Limb (tissue), 2 donors: ENCODE data around the gene SENP5.
"Not testable (repeated sequence)": the region's sequence is repeated elsewhere in the genome, so short reads cannot be mapped to it uniquely, and the experiment has no call there.

Source experiments
- DNase-seq, 2 donors: peaks; one replicate each; pipeline ENCODE4 v3.0.0-alpha.2; 2016; ENCODE audit errors: extremely low spot score in 2 of 2

The SENP5 gene

DNA sequence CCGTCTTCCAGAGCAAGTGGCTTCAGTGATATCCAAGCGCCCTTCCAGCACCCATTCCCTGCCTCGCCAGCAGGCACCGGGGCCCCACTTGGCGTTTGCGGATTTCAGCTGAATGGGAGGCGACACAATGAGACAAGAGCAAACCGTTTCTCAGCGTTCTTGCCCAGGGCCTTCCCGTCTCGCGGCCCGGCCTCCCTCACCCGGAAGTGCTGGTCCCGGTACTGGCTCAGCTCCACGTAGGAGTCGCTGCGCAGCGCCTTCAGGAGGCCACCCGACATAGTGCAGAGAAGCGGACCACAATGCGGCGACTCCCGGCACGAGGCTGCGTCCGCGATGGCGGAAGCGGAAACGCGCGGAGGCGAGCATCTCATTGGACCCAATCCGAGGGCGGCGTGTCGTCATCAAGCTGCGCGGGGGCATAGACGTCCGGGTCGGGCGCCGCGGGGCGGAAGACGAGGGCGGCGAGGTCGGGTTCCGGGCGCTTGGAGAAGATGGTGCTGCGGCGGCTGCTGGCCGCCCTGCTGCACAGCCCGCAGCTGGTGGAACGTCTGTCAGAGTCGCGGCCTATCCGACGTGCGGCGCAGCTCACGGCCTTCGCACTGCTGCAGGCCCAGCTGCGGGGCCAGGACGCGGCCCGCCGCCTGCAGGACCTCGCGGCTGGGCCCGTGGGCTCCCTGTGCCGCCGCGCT is 74.7 kb downstream of the SENP5 start, which contains the start of gene NCBP2:
TSS of gene NCBP2 (minus strand) at position 303 of the 689 bp plus-strand sequence. CDS start at position 278, 25 bp downstream.
- peak; percentile 94 to 99 for DNase-seq

DNA sequence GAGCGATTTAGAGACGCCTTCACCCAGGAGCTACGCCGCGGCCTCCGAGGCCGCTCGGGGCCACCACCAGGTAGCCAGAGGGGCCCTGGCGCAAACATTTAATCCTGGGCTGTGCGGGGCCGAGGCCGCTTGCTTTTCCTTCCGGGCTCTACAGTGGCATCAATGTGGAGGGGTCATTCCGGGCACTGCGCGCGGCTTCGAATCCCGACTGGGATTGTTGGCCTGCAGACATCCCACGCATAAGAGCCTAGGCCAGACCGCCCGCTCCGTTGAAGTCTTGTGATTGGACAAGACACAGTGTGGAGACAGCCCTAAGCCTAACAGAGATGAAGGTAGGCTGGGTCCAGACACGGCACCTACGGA is 75.2 kb downstream of the SENP5 start:
- no peak for DNase-seq

DNA sequence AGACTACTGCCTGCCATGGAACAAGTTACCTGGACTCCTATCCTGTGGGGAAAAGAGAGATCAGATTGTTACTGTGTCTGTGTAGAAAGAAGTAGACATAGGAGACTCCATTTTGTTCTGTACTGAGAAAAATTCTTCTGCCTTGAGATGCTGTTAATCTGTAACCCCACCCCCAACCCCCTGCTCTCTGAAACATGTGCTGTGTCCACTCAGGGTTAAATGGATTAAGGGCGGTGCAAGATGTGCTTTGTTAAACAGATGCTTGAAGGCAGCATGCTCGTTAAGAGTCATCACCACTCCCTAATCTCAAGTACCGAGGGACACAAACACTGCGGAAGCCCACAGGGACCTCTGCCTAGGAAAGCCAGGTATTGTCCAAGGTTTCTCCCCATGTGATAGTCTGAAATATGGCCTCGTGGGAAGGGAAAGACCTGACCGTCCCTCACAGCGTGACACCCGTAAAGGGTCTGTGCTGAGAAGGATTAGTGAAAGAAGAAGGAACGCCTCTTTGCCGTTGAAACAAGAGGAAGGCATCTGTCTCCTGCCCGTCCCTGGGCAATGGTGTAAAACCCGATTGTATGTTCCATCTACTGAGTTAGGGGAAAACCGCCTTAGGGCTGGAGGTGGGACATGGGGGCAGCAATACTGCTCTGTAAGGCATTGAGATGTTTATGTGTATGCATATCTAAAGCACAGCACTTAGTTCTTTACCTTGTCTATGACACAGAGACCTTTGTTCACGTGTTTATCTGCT is 76.5 kb downstream of the SENP5 start:
- not testable (repeated sequence) for DNase-seq

DNA sequence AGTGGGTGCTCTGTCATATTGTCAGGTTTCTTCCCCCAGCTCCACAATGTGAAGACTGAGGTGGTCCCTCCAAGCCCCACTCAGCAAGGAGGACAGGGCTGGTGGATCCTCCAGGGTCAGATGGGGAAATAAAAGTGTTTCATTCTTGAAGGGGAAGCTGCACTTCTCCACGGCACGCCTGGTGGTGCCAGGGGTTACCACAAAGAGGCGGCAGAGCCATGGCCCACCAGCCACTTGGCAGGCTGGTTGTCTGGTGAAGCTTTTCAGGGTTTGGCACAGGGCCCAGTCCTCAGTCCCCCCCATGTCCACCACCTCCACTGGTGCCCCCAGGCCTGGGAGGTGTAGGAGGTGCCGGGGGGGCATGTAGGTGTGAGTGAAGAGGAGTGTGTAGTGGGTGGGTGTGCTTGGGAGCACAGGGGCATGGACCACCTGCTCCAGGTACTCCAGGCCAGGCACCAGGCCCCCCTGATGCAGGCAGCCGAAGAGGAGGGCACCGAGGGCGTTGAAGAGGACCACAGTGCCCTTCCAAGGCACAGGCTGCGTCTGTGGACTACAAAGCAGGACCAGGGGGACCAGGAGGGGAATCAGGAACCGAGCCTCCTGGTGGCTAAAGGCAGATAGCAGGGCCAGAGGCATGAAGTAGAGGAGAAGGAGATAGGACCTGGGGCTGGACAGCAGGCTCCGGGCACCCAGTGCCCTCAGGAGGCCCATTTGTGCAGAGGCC is 79.6 kb downstream of the SENP5 start:
- DNase-seq: no peak

DNA sequence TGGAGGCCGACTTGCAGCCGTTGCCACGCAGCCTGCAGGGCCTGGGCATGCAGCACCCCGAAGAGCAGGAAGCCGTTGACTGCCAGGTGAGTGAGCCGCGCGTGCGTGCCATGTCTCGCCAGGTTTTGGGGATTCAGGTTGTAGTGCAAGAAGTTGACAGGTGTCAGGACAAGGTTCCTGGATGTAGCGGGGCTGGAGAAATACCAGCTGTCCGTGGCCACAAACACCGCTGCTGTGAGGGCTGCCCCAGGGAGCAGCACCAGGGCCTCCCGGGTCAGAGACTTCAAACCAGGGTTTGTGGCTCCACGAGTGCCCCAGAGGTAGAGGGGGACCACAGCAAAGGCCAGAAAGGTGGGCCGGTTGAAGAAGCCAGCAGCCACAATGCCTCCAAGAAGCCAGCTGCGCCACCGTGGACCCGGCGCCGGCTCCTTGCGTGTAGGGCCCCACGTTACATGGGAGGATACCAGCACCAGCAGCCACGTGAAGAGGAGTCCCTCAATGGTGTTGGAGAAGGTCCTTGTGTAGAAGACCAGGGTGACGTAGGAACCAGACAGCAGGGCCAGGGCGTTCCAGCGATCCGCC is 80.2 kb downstream of the SENP5 start:
- no peak for DNase-seq

DNA sequence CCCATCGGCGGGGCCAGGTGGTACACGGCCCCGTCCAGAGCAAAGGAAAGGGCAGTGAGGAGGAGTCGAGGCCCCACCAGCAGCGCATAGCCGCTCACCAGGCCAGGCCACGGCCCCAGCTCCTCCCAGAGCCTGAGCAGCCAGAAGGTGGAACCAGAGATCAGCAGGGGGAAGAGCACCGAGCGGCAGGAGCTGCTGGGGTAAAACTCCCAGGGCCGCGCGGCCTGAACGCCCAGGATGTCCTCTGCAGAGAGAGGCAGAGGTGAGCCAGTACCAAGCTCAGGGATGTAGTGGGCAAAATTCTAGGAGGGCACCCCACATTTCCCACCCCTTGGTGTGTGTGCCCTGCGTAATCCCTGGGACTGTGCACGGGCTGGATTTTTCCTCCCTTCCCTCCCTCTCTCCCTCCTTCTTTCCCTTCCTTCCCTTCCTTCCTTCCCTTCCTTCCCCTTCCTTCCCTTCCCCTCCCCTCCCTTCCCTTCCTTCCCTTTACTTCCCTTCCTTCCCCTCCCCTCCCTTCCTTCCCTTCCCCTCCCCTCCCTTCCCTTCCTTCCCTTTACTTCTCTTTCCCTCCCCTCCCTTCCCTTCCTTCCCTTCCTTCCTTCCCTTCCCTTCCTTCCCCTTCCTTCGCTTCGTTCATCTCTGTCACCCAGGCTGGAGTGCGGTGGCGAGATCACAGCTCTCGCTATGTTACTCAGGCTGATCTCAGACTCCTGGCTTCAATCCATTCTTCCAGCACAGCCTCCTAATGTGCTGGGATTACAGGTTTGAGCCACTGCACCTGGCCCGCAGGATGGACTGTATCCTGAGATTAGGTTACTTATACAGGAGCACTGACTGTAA is 80.9 kb downstream of the SENP5 start:
- DNase-seq: no peak

DNA sequence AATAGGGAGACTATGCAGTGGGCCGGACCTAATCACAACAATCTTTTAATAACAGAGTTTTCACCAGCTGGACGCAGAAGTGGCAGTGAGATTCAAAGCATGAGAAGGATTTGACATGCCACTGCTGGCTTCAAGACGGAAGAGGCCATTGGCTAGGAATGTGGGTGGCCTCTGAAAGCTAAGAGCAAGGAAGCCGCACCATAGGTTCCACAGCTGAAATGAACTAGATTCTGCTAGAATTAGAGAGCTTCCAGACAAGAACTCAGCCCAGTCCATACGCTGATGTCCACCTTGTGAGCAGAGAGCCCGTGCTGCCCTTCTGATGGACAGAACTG is 81.5 kb downstream of the SENP5 start:
- no peak for DNase-seq

DNA sequence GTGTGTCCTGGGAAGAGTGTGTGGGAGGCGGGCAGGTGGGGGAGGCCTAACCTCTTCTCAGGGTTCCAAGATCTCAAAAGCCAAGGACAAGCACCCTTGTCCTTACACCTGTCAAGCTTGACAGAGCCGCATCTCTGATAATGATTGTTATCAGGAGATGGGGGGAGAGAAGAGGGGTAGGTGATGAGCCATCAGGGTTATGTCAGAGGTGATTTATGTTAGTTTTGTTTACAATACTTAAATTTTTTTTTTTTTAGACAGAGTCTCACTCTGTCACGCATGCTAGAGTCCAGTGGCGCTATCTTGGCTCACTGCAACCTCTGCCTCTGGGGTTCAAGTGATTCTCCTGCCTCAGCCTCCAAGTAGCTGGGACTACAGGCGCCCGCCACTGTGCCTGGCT is 82.0 kb downstream of the SENP5 start:
- no peak for DNase-seq

DNA sequence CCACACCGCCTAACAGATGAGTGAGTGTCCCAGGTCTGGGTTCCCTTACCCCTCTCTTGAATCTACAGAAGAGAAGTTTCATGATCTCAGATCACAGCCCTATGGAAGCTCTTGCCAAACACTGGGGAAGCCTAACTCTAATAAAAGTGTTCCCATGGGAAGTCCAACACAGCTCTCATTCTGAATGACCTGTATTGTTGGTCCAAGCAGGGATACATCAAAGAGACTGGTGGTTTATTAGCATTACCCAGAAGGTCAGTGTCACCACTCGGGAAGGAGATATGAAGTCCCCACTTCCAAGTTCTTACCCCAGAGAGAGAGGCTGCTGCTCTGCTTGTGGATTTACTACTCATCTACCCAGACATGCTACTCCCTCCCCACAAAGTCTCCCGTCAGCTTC is 83.7 kb downstream of the SENP5 start:
- DNase-seq: no peak

DNA sequence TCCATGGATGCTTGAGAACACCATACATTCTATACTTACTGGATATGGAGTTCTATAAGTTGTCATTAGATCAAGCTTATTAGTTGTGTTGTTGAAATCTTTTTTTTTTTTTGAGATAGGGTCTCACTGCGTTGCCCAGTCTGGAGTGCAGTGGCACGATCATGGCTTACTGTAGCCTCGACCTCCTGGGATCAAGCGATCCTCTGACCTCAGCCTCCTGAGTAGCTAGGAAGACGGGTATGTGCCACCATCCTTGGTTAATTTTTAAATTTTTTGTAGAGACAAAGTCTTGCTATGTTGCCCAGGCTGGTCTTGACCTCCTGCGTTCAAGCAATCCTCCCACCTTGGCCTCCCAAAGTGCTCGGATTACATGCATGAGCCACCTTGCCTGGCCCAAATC is 87.1 kb downstream of the SENP5 start:
- no peak for DNase-seq

DNA sequence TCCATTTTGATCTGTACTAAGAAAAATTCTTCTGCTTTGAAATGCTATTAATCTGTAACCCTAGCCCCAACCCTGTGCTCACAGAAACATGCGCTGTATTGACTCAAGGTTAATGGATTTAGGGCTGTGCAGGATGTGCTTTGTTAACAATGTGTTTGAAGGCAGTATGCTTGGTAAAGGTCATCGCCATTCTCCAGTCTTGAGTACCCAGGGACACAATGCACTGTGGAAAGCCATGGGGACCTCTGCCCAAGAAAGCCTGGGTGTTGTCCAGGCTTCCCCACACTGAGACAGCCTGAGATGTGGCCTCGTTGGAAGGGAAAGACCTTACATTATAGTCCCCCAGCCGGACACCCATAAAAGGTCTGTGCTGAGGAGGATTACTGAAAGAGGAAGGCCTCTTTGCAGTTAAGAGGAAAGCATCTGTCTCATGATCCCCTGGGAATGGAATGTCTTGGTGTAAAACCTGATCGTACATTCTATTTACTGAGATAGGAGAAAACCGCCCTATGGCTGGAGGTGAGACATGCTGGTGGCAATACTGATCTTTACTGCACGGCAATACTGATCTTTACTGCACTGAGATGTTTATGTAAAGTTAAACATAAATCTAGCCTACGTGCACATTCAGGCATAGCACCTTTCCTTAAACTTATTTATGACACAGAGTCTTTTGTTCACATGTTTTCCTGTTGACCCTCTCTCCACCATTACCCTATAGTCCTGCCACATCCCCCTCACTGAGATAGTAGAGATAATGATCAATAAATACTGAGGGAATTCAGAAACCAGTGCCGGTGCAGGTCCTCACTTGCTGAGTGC is 94.6 kb downstream of the SENP5 start:
- DNase-seq: no peak

DNA sequence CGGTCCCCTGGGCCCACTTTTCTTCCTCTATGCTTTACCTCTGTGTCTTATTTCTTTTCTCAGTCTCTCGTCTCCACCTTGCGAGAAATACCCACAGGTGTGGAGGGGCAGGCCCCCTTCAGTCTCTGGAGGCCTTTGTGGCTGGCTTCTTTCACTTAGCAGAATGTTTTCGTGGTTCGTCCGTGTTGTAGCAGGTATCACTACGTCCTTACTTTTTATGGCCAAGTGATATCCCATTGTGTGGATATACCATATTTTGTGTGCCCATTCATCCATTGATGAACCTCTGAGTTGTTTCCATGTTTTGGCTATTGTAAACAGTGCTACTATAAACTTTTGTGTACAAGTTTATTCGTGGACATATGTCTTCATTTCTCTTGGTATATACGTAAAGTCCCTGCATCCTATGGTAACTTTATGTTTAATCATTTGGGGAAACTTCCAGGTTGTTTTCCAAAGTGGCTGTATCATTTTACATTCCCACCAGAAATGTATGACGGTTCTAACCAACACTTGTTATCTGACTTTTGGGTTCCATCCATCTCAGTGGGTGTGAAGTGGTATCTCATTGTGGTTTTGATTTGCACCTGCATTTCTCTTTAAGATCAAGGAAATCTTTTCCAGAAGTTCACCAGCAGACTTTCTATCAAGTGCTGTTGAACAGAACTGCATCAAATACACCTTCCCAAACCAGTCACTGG is 95.4 kb downstream of the SENP5 start:
- no peak for DNase-seq

DNA sequence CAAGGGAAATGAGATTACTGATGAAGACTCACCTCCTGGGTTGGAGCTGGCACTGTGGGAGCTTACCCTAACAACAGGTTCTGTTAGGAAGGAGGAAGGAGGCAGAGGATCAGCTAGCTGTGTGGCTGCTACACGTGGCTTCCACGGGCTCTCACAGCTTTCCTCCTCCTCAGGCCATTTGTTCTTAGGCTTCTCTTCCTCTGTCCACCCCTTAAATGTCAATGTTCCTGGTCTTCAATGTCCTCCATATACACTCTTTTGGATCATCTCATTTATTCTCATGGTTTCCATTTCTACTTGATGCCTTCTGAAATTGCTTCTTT is 95.9 kb downstream of the SENP5 start:
- no peak for DNase-seq

DNA sequence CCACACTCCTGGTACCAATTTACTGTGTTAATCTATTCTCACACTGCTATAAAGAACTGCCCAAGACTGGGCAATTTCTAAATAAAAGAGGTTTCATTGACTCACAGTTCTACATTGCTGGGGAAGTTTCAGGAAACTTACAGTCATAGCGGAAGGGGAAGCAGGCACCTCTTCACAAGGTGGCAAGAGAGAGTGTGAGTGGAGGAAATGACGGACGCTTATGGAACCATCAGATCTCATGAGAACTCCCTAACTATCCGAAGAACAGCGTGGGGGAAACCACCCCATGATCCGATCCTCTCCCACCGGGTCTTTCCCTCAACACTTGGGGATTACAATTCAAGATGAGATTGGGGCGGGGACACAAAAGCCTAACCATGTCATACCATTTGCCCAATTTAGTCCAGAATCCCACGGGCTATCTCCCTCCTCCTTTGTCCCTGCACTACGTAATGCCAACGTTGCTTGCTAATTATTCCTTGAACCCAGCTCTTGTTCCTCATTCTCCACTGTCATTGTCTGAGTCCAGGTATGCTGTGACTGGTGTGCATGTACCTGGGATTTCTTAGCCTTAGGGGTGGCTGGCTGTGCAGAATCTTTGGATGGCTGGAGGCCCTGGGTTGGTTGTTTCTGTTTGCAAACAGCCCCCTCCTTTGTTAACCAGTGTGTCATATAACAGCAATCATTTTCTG is 97.5 kb downstream of the SENP5 start:
- DNase-seq: no peak

DNA sequence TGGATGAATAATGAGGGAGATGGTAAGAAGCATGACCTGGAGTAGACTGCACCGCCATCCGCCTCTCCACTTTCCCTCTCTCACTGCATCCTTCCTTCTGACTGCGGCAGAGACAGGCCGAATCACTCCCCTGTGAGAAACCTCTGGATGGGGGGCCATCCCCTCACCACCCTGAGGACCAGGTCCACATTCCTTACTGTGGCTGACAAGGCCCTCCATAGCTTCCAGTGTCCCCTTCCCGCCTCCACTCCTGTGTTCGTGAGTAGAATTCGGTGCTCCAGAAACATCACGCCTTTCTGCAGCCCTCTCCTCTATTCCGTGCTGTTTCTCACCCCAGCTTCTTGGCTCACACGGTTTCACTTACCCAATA is 98.1 kb downstream of the SENP5 start:
- DNase-seq: no peak

DNA sequence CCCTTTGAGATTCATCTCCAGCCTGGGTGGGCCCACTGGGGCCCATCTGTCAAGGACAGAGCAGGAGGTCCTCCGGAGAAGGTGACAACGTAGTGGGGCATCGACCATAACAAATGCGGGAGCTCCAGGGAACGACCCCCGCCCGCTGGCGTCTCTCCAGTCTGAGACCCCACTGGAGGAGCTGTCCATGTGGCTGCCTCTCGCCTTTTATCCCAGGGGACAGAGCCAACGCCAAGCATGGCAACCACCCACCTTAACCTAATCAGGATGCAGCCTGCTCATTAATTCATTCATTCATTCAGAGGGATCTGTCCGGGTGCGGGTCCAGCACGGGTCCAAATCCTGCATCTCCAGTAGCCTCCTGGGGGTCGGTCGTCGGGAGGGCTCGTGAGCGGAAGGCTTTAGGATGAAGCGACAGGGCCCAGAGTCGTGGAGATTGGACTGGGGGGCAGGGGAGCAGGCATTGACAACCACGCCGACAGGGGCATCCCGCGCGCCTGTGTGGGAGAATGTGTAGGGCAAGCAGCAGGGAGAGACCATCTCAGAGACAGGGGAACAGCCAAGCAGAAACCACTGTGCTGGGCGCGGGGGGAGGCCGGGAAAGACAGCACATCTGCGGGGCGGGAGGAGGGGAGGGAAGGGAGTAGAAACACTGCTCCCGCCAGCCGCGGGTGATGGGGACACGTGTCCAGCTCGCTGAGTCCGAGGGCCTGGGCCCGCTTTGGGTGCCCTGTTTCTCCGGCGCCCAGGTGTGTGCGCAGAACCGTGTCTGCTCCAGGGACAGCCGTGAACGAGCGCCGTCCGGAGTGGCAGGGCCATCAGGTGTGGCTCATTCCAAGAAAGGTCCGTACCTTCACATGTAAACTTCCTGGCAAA is 99.0 kb downstream of the SENP5 start:
- DNase-seq: peak in 1 of 2 donors; percentile 76

DNA sequence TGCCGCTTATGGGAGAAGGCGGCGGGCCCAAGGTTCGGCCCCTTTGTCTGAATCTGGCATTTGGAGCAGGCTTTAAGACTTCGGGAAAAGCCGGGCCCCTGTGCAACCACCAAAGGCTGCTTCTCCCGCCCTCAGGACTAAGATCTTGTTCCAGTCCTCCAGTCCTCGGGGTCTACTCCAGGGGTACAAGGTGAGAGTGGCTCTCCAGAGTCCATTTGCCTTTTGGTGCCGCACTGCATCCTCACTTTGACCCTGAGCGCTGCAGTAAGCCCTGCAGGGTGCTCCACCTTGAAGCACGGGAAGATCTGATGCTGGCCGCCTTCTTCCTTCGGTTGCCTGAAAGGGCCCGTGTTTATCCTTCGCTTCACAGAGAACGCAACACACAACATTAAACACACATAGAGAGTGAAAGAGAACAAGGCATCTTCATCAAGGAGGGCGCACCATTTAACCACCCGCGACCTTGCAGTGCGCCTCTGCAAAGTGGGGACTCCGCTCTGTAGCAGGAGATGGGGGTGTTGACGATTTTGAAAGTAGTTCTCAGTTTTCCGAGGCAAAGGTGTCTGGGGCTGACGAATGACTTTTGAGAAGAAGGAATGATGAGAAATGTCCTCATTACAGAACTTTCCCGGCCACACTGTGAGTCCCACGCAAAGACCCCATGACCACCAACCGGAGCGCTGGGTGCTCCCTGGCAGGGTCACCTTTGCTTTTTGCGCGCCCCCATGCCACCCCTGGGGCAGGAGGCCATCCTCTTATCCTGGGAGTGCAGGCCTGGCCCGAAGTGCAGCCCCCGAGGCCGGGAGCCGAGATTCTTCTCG is 99.9 kb downstream of the SENP5 start:
- DNase-seq: peak in 1 of 2 donors; percentile 47
